GM23338 (cell line): Measurements from ENCODE around the gene DCANP1.

Experiments used
- EZH2 ChIP-seq: fragments of 200-600 bp; sonication (generic); IDR thresholded peaks from one replicate; pipeline ENCODE4 v1.8.0; 2017; ENCODE audit warnings: antibody characterized with exemption, mild to moderate bottlenecking, low read depth; ENCODE audit not compliant: unreplicated experiment
- EZH2phosphoT487 ChIP-seq: fragments of 200-600 bp; sonication (generic); IDR thresholded peaks from one replicate; pipeline ENCODE4 v1.8.1; 2018; ENCODE audit warnings: antibody characterized with exemption; ENCODE audit not compliant: unreplicated experiment
- POLR2AphosphoS5 ChIP-seq: IDR thresholded peaks from 2 replicates; pipeline ENCODE4 v1.6.1; 2016; ENCODE audit warnings: antibody characterized with exemption, low read depth
- STAT1 ChIP-seq: IDR thresholded peaks from one replicate; pipeline ENCODE4 v1.6.1; 2016; ENCODE audit warnings: antibody characterized with exemption; ENCODE audit not compliant: unreplicated experiment
- ZNF114 ChIP-seq: fragments of 250-450 bp; sonication (Bioruptor Pico); IDR thresholded peaks from 2 replicates; pipeline ENCODE4 v1.5.0; 2020; ENCODE audit warnings: mild to moderate bottlenecking, moderate library complexity
- TF ChIP-seq, protein P1 (sequence below), 2 experiments: fragments of 200-600 bp in 1 of 2; sonication (generic) in 1 of 2; conservative IDR thresholded peaks; 2 replicates each; pipeline versions ENCODE4 v1.5.1 to v1.6.1; 2016 to 2017; ENCODE audit warnings: antibody characterized with exemption in 2 of 2, low read depth in 2 of 2, mild to moderate bottlenecking in 2 of 2, moderate library complexity in 1 of 2

DNA sequence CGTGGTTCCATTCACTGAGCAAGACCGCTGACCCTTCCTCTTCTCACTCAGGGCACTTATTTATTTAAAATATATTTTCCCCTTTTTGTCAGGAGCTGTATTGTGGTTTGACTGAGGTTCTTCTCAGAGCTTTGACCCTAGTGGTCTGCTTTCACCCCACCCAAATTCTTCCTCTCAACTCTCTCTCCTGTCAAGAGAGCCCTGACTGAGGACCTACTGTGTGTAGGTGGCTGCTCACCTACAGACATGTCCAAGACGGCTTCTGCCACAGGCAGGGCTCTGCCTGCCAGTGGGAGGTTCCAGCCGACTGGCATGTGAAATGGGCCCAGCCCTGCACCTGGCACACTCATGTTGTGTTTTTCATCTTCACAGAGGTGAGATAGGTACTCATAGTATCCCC lies 5.2 kb downstream of the DCANP1 start:
- TF ChIP-seq EZH2phosphoT487 = no peak
- no peak for TF ChIP-seq POLR2AphosphoS5
- no peak for TF ChIP-seq EZH2
- no peak for TF ChIP-seq ZNF114 (CRISPR knock-in tag)
- TF ChIP-seq, protein P1, sequence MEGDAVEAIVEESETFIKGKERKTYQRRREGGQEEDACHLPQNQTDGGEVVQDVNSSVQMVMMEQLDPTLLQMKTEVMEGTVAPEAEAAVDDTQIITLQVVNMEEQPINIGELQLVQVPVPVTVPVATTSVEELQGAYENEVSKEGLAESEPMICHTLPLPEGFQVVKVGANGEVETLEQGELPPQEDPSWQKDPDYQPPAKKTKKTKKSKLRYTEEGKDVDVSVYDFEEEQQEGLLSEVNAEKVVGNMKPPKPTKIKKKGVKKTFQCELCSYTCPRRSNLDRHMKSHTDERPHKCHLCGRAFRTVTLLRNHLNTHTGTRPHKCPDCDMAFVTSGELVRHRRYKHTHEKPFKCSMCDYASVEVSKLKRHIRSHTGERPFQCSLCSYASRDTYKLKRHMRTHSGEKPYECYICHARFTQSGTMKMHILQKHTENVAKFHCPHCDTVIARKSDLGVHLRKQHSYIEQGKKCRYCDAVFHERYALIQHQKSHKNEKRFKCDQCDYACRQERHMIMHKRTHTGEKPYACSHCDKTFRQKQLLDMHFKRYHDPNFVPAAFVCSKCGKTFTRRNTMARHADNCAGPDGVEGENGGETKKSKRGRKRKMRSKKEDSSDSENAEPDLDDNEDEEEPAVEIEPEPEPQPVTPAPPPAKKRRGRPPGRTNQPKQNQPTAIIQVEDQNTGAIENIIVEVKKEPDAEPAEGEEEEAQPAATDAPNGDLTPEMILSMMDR (conservative IDR thresholded peaks at IDR 0.05; ENCODE audit: low read depth in 2 of 2) = no peak
- TF ChIP-seq STAT1 = no peak
